Spleen (tissue), 11 donors: ENCODE measurements around the gene SLC24A3. TPM values are rescaled to one million over a fixed set of nuclear protein-coding genes. Genes with fewer than 3 reads are reported as not detected.

Source experiments
- DNase-seq: peaks from one replicate; pipeline ENCODE4 v3.0.0-alpha.2; 2020
- H3K27ac ChIP-seq, 8 donors: fragments of 200-600 bp; sonication (generic) in 7 of 8; 1 replicate in 4 of 8; 2 replicates in 4 of 8; pipeline versions ENCODE4 v1.5.0 to v1.8.0; 2016 to 2021; ENCODE audit warnings: inconsistent platforms in 4 of 8, mild to moderate bottlenecking in 4 of 8, moderate library complexity in 1 of 8
- H3K27me3 ChIP-seq, 7 donors: fragments of 200-600 bp; sonication (generic) in 6 of 7; replicated peaks in 1 of 7; 1 replicate in 4 of 7; 2 replicates in 3 of 7; pipeline versions ENCODE4 v1.5.0 to v1.8.0; 2016 to 2021; ENCODE audit warnings: inconsistent platforms in 3 of 7, mild to moderate bottlenecking in 1 of 7
- H3K36me3 ChIP-seq, 6 donors: fragments of 200-600 bp; sonication (generic) in 5 of 6; 1 replicate in 4 of 6; 2 replicates in 2 of 6; pipeline versions ENCODE4 v1.5.0 to v1.8.0; 2016 to 2021; ENCODE audit warnings: inconsistent platforms in 2 of 6
- H3K4me1 ChIP-seq, 6 donors: fragments of 200-600 bp; sonication (generic) in 5 of 6; 1 replicate in 3 of 6; 2 replicates in 3 of 6; pipeline versions ENCODE4 v1.5.0 to v1.8.0; 2016 to 2021; ENCODE audit warnings: inconsistent platforms in 3 of 6
- H3K4me3 ChIP-seq, 8 donors: fragments of 200-600 bp; sonication (generic) in 7 of 8; 1 replicate in 4 of 8; 2 replicates in 4 of 8; pipeline versions ENCODE4 v1.5.0 to v1.8.0; 2016 to 2021; ENCODE audit warnings: inconsistent platforms in 4 of 8, mild to moderate bottlenecking in 4 of 8, moderate library complexity in 2 of 8
- H3K9me3 ChIP-seq, 8 donors: fragments of 200-600 bp; sonication (generic) in 7 of 8; 1 replicate in 4 of 8; 2 replicates in 4 of 8; pipeline versions ENCODE4 v1.5.0 to v1.8.0; 2016 to 2021; ENCODE audit warnings: inconsistent platforms in 4 of 8
- CTCF ChIP-seq, 11 experiments: fragments of 200-600 bp in 7 of 11; fragments of 450-650 bp in 4 of 11; sonication (generic) in 4 of 11; IDR thresholded peaks in 8 of 11; conservative IDR thresholded peaks in 3 of 11; 1 replicate in 7 of 11; 2 replicates in 4 of 11; pipeline versions ENCODE4 v1.4.0 to v1.8.0; 2016 to 2021; ENCODE audit warnings: antibody characterized with exemption in 11 of 11, inconsistent platforms in 4 of 11, mild to moderate bottlenecking in 1 of 11
- POLR2A ChIP-seq, 3 donors: fragments of 450-650 bp; IDR thresholded peaks; one replicate each; pipeline ENCODE4 v1.5.1; 2017; ENCODE audit warnings: antibody characterized with exemption in 3 of 3, mild to moderate bottlenecking in 1 of 3
- POLR2AphosphoS5 ChIP-seq, 3 donors: sonication (generic); formaldehyde crosslinking; IDR thresholded peaks; one replicate each; pipeline ENCODE4 v1.5.1; 2017; ENCODE audit warnings: antibody characterized with exemption in 3 of 3
- WGBS, 5 donors: extraction: QIAGEN DNeasy Blood & Tissue Kit in 3 of 5; methylation state at CpG; one replicate each; pipeline versions ENCODE4 v1.1.5 to v1.1.7; 2013 to 2018; 5-methylcytosine and 5-hydroxymethylcytosine counted together
- intact Hi-C: fragments of 100-400 bp; cut with DNase I; formaldehyde crosslinking; loops from one replicate; pipeline ENCODE4 v1.15.0; 2023; ENCODE audit warnings: low total_unique reads
- polyA plus RNA-seq, 3 donors: library from polyadenylated mRNA; stranded (reverse); fragments of 200-250 nt; gene quantifications; one replicate each; pipeline ENCODE4 v1.2.1, GENCODE V29; 2013
- total RNA-seq, 7 donors: library from RNA; depleted of rRNA in 3 of 7; stranded (reverse); fragments of >200 nt in 3 of 7; fragmentation: NEBNext Ultra II Directional in 4 of 7; extraction: Animal tissue kit (Norgen Biotek cat#: 25700) in 4 of 7; gene quantifications; one replicate each; pipeline versions ENCODE4 v1.1.0 to v1.2.1, GENCODE V29; 2016 to 2021
- donor health status: healthy with polysubstance abuse.
- donor health status: DM: no; HTN: no; CAD: no; lungs with moderate emphysema.
- donor health status: DM: no; HTN: no; CAD: no.
- donor health status: Bipolar disorder and iron deficiency.
- donor health status: healthy.
- donor health status: DM: no; HTN: no; CAD: no.
- donor health status: DM: yes; HTN: yes; CAD: no.

SLC24A3 gene
- total and polyA plus RNA-seq, 10 donors = 0.37 to 3.9 (median 2.6) TPM

GRCh38 chr20:19367591-19367990, 155.1 kb downstream of the SLC24A3 start:
- Histone ChIP-seq H3K27me3 (no peaks in the 10 kb centered on the region), H3K27ac (no peak overlapping the region), H3K9me3 (no peaks in the 10 kb centered on the region), H3K36me3 (no peaks in the 10 kb centered on the region), H3K4me3 (no peak overlapping the region), H3K4me1 (no peaks in the 10 kb centered on the region)
- DNase-seq = no peak
- TF ChIP-seq POLR2A (IDR thresholded peaks at IDR 0.05) = no peak
- TF ChIP-seq CTCF (IDR thresholded peaks at IDR 0.05 in 8 of 11, conservative IDR thresholded peaks at IDR 0.05 in 3 of 11) = no peak
- TF ChIP-seq POLR2AphosphoS5 (IDR thresholded peaks at IDR 0.05) = no peak
- 74 to 95% (median 89%) methylated on average over 2 of the region's 2 CpGs for WGBS, 5 donors
- intact Hi-C loops = no loop called here

- 67 to 84% (median 78%) methylated on average over 3 of the region's 3 CpGs for WGBS, 5 donors
- no peaks in the 10 kb centered on the region for H3K9me3 ChIP-seq
- no peak for DNase-seq
- H3K27ac ChIP-seq = no peak overlapping the region
- TF ChIP-seq CTCF (IDR thresholded peaks at IDR 0.05 in 8 of 11, conservative IDR thresholded peaks at IDR 0.05 in 3 of 11) (no peak), POLR2AphosphoS5 (IDR thresholded peaks at IDR 0.05) (no peak), POLR2A (IDR thresholded peaks at IDR 0.05) (no peak)
- H3K36me3 ChIP-seq = no peaks in the 10 kb centered on the region
- intact Hi-C loops = no loop called here
- no peaks in the 10 kb centered on the region for H3K4me1 ChIP-seq
- H3K4me3 ChIP-seq = no peak overlapping the region
- H3K27me3 ChIP-seq = no peaks in the 10 kb centered on the region
Measured at GRCh38 chr20:19368351-19368750, 155.9 kb downstream of the SLC24A3 start.

- Histone ChIP-seq H3K9me3 (no peaks in the 10 kb centered on the region), H3K36me3 (no peaks in the 10 kb centered on the region), H3K4me3 (no peak overlapping the region), H3K27me3 (no peaks in the 10 kb centered on the region), H3K4me1 (no peaks in the 10 kb centered on the region), H3K27ac (no peak overlapping the region)
- TF ChIP-seq CTCF (IDR thresholded peaks at IDR 0.05 in 8 of 11, conservative IDR thresholded peaks at IDR 0.05 in 3 of 11) (no peak), POLR2A (IDR thresholded peaks at IDR 0.05) (no peak), POLR2AphosphoS5 (IDR thresholded peaks at IDR 0.05) (no peak)
- DNase-seq = no peak
- WGBS, 5 donors = 75 to 90% (median 85%) methylated on average over 6 of the region's 6 CpGs
- intact Hi-C loops = no loop called here
Measured at GRCh38 chr20:19370076-19371075, 157.9 kb downstream of the SLC24A3 start.

GRCh38 chr20:19371112-19371511, 158.7 kb downstream of the SLC24A3 start:
- no peak for DNase-seq
- no peak overlapping the region for H3K4me3 ChIP-seq
- TF ChIP-seq POLR2A (IDR thresholded peaks at IDR 0.05) = no peak
- TF ChIP-seq POLR2AphosphoS5 (IDR thresholded peaks at IDR 0.05) = no peak
- no peak for TF ChIP-seq CTCF (IDR thresholded peaks at IDR 0.05 in 8 of 11, conservative IDR thresholded peaks at IDR 0.05 in 3 of 11)
- intact Hi-C loops = no loop called here
- H3K27ac ChIP-seq = no peak overlapping the region
- no peaks in the 10 kb centered on the region for H3K27me3 ChIP-seq
- no peaks in the 10 kb centered on the region for H3K4me1 ChIP-seq
- 67 to 95% (median 84%) methylated on average over 1 of the region's 1 CpG for WGBS, 5 donors
- H3K36me3 ChIP-seq = no peaks in the 10 kb centered on the region
- H3K9me3 ChIP-seq = no peaks in the 10 kb centered on the region
